Measurements from ENCODE around the gene SLC16A4. TPM values are rescaled to one million over a fixed set of nuclear protein-coding genes. Genes with fewer than 3 reads are reported as not detected.

The SLC16A4 gene
- total and polyA plus RNA-seq, 2 of the 8 experiments (the other 6 are each of a cell fraction or from before 2014, with no cell fraction given), result 0.30 to 0.43 TPM

GRCh38 chr1:110344152-110344551, 46.7 kb downstream of the SLC16A4 start:
- Histone ChIP-seq H3K36me3 (ENCODE audit: control insufficient read depth in 2 of 4, insufficient read depth in 4 of 4, low read length in 3 of 4) (peaks cover 0 to 64% (median 13%) of the 10 kb centered on the region in 4 experiments; a peak in 7 of 8 replicates), H3K27me3 (replicated peaks in 1 of 4; ENCODE audit: control insufficient read depth in 3 of 4, extremely low read depth in 1 of 4, insufficient read depth in 3 of 4, low read length in 3 of 4) (no peaks in the 10 kb centered on the region), H3K56ac (replicated peaks; ENCODE audit: insufficient read length, low read depth, low read length) (no peak overlapping the region), H4K8ac (ENCODE audit: extremely low read depth, insufficient read depth, low read length) (no peak overlapping the region), H2BK12ac (ENCODE audit: low read depth, low read length) (no peak overlapping the region), H3K18ac (ENCODE audit: extremely low read depth, low read length) (no peak overlapping the region), H4K5ac (ENCODE audit: insufficient read length, low read depth, low read length) (no peak overlapping the region), H4K20me1 (replicated peaks in 1 of 2; ENCODE audit: control insufficient read depth in 1 of 2, insufficient read depth in 2 of 2, low read length in 2 of 2) (peaks cover 38 to 46% of the 10 kb centered on the region in 2 experiments), H3K4me3 (ENCODE audit: extremely low read depth in 1 of 4, insufficient read depth in 2 of 4, low read depth in 3 of 4, low read length in 4 of 4) (peak overlapping the region in 2 of 4 experiments; percentile 8 to 93; a peak in 3 of 8 replicates), H2AFZ (ENCODE audit: low read length) (no peak overlapping the region), H3K23me2 (ENCODE audit: low read depth, low read length) (peaks cover 6% of the 10 kb centered on the region; the same call in 1 of the 2 replicates), H3K4ac (replicated peaks; ENCODE audit: insufficient read length, low read depth, low read length) (no peak overlapping the region), H2BK120ac (replicated peaks; ENCODE audit: low read depth, low read length) (no peak overlapping the region), H3K27ac (ENCODE audit: low read depth, low read length) (no peak overlapping the region), H3K9me3 (ENCODE audit: insufficient read depth in 2 of 2, low read depth in 1 of 2, low read length in 1 of 2) (no peaks in the 10 kb centered on the region), H2AK5ac (ENCODE audit: low read depth, low read length) (no peak overlapping the region), H3K9ac (replicated peaks in 1 of 4; ENCODE audit: extremely low read depth in 1 of 4, low read depth in 3 of 4, low read length in 3 of 4) (no peak overlapping the region), H3K4me2 (ENCODE audit: insufficient read depth in 1 of 2, low read depth in 2 of 2, low read length in 2 of 2) (peak overlapping the region in 1 of 2 experiments; percentile 80; a peak in 1 of 4 replicates), H3K23ac (ENCODE audit: insufficient read length) (no peak overlapping the region), H3K4me1 (replicated peaks in 1 of 4; ENCODE audit: control insufficient read depth in 3 of 4, insufficient read depth in 4 of 4, low read length in 3 of 4) (peaks cover 11 to 27% (median 21%) of the 10 kb centered on the region in 4 experiments), H3K79me1 (ENCODE audit: low read depth, low read length) (peaks cover 13% of the 10 kb centered on the region), H2BK5ac (ENCODE audit: low read depth, low read length) (no peak overlapping the region), H3K79me2 (ENCODE audit: control insufficient read depth in 1 of 2, insufficient read depth in 2 of 2, low read length in 2 of 2) (peaks cover 47 to 96% of the 10 kb centered on the region in 2 experiments), H3K14ac (ENCODE audit: insufficient read length) (no peak overlapping the region), H2BK15ac (ENCODE audit: low read length) (no peak overlapping the region), H2BK20ac (ENCODE audit: low read length) (no peak overlapping the region), H4K91ac (replicated peaks; ENCODE audit: insufficient read length, low read length) (no peak overlapping the region)
- DNase-seq (ENCODE audit: low read depth in 1 of 2, low spot score in 2 of 2) (no peak), FAIRE-seq (no peak)
- 83% methylated on average over 3 of the region's 3 CpGs; no CpG with 5 or more reads in 1 of the 2 experiments for WGBS, 2 experiments (ENCODE audit: extremely low coverage in 1 of 2, insufficient coverage in 1 of 2, insufficient read length in 1 of 2, insufficient replicate concordance in 2 of 2, low coverage in 1 of 2, low lambda C conversion rate in 2 of 2, missing lambda C conversion rate in 1 of 2)
- POLR2A ChIA-PET (ENCODE audit: partially characterized antibody), result interaction anchor here (2.4 kb wide), 1 partner anchor 16 kb away, joined by 6 read pairs; no protein-coding TSS in a partner anchor
- CTCF ChIA-PET (ENCODE audit: partially characterized antibody), result interaction anchor here (0.8 to 1.5 kb wide), 3 partner anchors 31 to 141 kb away, joined by 3 to 4 read pairs (median 3); no protein-coding TSS in a partner anchor
- TF ChIP-seq RBBP5 (IDR thresholded peaks at IDR 0.05; ENCODE audit: borderline replicate concordance, low read depth, low read length) (no peak), RAD21 (IDR thresholded peaks at IDR 0.05 in 1 of 2, conservative IDR thresholded peaks at IDR 0.05 in 1 of 2; ENCODE audit: low read depth in 2 of 2, low read length in 2 of 2) (no peak), POLR2A (IDR thresholded peaks at IDR 0.05; ENCODE audit: control extremely low read depth in 1 of 2, low read depth in 2 of 2, low read length in 2 of 2) (no peak), RNF2 (IDR thresholded peaks at IDR 0.05; ENCODE audit: borderline replicate concordance, low read depth, low read length, missing control alignments, poor library complexity, severe bottlenecking) (no peak), SP2 (IDR thresholded peaks at IDR 0.05; ENCODE audit: low read length) (no peak), GABPA (IDR thresholded peaks at IDR 0.05; ENCODE audit: borderline replicate concordance, insufficient read depth, low read length) (no peak), MAX (IDR thresholded peaks at IDR 0.05) (no peak), SP4 (IDR thresholded peaks at IDR 0.05; ENCODE audit: low read length) (no peak), TAF7 (optimal IDR thresholded peaks at IDR 0.05; ENCODE audit: borderline replicate concordance, low read depth, low read length) (no peak), GTF2F1 (IDR thresholded peaks at IDR 0.05; ENCODE audit: borderline replicate concordance, low read depth, low read length) (no peak)

All from H1 (cell line).